ENCODE measurements around the gene GAPVD1.

The GAPVD1 gene

GRCh38 chr9:125409637-125410521, 148.3 kb downstream of the GAPVD1 start:
- no peak for FAIRE-seq

- FAIRE-seq: no peak
Measured at GRCh38 chr9:125410522-125410894, 148.9 kb downstream of the GAPVD1 start.

- no peak for FAIRE-seq
Measured at GRCh38 chr9:125411171-125411756, 149.6 kb downstream of the GAPVD1 start.

GRCh38 chr9:125412166-125412565, 150.5 kb downstream of the GAPVD1 start:
- FAIRE-seq: no peak

- FAIRE-seq: no peak
Measured at GRCh38 chr9:125413579-125413978, 152.0 kb downstream of the GAPVD1 start.

GRCh38 chr9:125415583-125416460, 154.2 kb downstream of the GAPVD1 start:
- FAIRE-seq: no peak

GRCh38 chr9:125416517-125416916, 154.9 kb downstream of the GAPVD1 start:
- FAIRE-seq: no peak
